ENCODE results near the gene CFDP1. TPM values are rescaled to one million over a fixed set of nuclear protein-coding genes. Genes with fewer than 3 reads are reported as not detected.

The CFDP1 gene
- total RNA-seq, 1 experiment from 2014 or later = 52.6 TPM

DNA sequence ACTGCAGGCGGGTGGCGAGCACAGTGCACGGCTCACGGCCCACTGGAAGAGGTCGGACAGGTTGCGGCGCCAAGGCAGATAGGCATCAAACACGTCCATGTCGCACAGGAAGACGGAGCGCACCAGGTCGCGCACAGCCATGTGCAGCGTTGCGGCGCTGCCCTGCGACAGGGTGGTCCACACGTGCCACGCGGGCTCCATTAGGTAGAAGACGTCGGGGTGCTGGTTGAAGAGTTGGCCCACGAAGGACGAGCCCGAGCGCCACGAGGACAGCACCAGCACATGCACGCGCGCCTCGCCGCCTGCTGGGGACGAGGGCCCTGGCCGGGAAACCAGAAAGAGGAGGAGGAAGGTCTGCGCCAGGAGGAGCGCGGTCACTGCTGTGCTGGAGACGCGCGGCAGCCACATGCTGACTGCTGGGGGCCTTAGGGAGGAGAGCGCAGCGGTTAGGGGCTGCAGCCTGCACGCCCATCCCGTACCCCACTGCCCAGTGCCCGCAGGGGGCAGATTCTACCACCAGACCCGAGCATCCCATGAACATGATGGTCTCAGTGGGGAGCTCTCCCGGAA is 46.2 kb upstream of the CFDP1 start:
- ChIA-PET CTCF (no interaction called here), POLR2A (ENCODE audit: unreplicated experiment) (no interaction called here)
- Histone ChIP-seq H3K79me2 (ENCODE audit: low read depth) (no peaks in the 10 kb centered on the region), H3K9me2 (ENCODE audit: insufficient read depth) (no peaks in the 10 kb centered on the region), H4K20me1 (ENCODE audit: insufficient read depth) (no peaks in the 10 kb centered on the region), H3K9me3 (ENCODE audit: insufficient read depth, low read depth) (no peaks in the 10 kb centered on the region), H2AFZ (no peak overlapping the region), H3K4me3 (no peak overlapping the region), H3K36me3 (ENCODE audit: low read depth) (no peaks in the 10 kb centered on the region), H3K4me1 (replicated peaks; ENCODE audit: insufficient read depth) (peaks cover 33% of the 10 kb centered on the region), H3K27ac (no peak overlapping the region), H3K4me2 (no peak overlapping the region), H3F3A (ENCODE audit: insufficient read depth, low read depth) (peaks cover 18% of the 10 kb centered on the region), H3K27me3 (ENCODE audit: insufficient read depth, low read depth) (no peaks in the 10 kb centered on the region)
- intact Hi-C loops (cut with micrococcal nuclease; ENCODE audit: unreplicated experiment) = no loop called here
- no TSS peak for BruUV-seq (replicated peaks)
- no peak for DNase-seq
- TF ChIP-seq EZH2 (IDR thresholded peaks at IDR 0.05; ENCODE audit: low read depth) = no peak
- TF ChIP-seq, protein P1, sequence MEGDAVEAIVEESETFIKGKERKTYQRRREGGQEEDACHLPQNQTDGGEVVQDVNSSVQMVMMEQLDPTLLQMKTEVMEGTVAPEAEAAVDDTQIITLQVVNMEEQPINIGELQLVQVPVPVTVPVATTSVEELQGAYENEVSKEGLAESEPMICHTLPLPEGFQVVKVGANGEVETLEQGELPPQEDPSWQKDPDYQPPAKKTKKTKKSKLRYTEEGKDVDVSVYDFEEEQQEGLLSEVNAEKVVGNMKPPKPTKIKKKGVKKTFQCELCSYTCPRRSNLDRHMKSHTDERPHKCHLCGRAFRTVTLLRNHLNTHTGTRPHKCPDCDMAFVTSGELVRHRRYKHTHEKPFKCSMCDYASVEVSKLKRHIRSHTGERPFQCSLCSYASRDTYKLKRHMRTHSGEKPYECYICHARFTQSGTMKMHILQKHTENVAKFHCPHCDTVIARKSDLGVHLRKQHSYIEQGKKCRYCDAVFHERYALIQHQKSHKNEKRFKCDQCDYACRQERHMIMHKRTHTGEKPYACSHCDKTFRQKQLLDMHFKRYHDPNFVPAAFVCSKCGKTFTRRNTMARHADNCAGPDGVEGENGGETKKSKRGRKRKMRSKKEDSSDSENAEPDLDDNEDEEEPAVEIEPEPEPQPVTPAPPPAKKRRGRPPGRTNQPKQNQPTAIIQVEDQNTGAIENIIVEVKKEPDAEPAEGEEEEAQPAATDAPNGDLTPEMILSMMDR (conservative IDR thresholded peaks at IDR 0.05) = no peak

DNA sequence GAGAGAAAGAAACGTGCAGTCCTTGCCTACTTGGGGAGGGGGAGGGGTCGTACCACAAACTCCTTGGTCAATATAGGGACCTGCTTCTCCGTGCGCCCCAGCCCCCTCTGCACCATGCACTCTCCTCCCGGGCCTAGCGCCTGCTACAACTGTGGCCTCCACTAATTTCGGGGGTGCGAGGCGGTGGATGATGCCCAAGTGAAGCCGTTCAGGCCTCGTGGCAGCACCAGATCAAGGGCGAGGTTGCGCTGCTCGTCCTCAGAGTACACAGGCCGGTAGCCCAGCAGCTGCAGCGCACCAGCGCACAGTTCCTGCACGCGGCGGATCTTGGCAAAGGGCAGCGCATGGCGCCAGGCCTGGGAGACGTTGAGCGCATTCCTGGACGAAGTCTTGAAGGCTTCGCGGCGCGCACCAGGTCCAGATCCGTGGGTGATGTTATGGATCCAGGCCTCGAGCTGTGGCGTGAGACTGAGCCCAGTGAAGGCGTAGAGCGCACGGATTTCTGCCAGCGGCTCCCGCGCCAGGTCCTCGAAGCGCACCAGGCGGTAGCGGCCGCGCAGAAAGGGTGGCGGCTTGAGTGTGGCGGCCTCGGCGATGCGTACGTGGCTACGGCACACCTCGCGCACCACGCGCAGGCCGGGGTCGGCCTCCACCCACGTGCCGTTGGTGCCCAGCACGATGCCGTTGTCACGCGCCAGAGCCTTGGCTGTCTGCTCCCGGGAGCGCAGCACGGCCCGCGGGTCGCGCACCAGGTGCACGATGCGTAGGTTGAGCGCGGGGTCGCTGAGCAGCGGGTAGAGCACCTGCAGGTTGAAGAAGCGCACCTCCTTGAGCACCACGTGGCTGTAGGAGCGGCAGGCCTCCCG is 45.4 kb upstream of the CFDP1 start:
- Histone ChIP-seq H3K9me2 (ENCODE audit: insufficient read depth) (no peaks in the 10 kb centered on the region), H3K9me3 (ENCODE audit: insufficient read depth, low read depth) (no peaks in the 10 kb centered on the region), H3F3A (ENCODE audit: insufficient read depth, low read depth) (peaks cover 10% of the 10 kb centered on the region), H3K27me3 (ENCODE audit: insufficient read depth, low read depth) (no peaks in the 10 kb centered on the region), H4K20me1 (ENCODE audit: insufficient read depth) (no peaks in the 10 kb centered on the region), H3K4me3 (no peak overlapping the region), H3K4me1 (replicated peaks; ENCODE audit: insufficient read depth) (peaks cover 25% of the 10 kb centered on the region), H2AFZ (no peak overlapping the region), H3K27ac (no peak overlapping the region), H3K36me3 (ENCODE audit: low read depth) (no peaks in the 10 kb centered on the region), H3K79me2 (ENCODE audit: low read depth) (no peaks in the 10 kb centered on the region), H3K4me2 (no peak overlapping the region)
- TF ChIP-seq, protein P1 (conservative IDR thresholded peaks at IDR 0.05) = no peak
- TF ChIP-seq EZH2 (IDR thresholded peaks at IDR 0.05; ENCODE audit: low read depth) = no peak
- no TSS peak for BruUV-seq (replicated peaks)
- CTCF ChIA-PET = no interaction called here
- POLR2A ChIA-PET (ENCODE audit: unreplicated experiment) = no interaction called here
- intact Hi-C loops (cut with micrococcal nuclease; ENCODE audit: unreplicated experiment) = no loop called here
- DNase-seq = no peak

DNA sequence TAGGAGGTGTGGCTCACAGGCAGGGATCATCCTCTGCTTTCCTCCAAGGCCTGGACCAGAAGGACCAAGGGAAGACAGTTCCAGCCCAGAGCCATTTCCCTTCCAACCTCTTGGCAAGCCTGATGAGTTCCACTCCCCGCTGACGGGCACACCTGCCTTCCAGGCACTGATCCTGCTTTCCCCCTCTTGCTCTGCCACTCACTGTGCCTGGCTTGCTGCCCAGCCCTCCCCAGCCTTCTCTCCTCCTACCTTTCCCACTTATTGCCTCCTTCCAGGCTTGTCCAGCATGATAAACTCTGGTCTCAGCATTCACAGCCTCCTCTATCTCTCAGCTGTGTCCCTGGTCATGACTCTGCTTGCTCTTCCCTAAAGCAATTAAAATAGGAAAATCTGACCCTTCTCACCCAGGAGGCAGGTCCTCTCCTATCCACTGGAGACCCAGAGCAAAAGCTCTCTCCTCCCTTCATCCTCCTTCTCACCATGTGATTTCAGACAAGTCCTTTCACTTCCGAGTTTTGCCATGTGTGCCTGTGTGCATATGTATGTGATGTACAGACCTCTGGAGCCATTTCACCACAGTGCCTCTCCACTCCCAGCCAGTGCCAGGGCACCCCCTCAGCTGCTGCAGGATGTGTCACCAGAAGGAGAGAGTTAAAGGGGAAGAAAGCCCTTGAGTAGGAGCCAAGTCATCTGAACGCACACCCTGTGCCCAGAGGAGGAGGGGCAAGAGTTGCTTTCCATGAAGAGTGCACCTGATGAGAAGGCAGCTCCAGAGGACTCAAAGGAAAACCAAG is 44.6 kb upstream of the CFDP1 start:
- H3K27ac ChIP-seq = no peak overlapping the region
- CTCF ChIA-PET = no interaction called here

More for the DNA sequence above, 44.6 kb upstream of the CFDP1 start:
- Histone ChIP-seq H4K20me1 (ENCODE audit: insufficient read depth) (no peaks in the 10 kb centered on the region), H3K27me3 (ENCODE audit: insufficient read depth, low read depth) (no peaks in the 10 kb centered on the region), H3K9me3 (ENCODE audit: insufficient read depth, low read depth) (no peaks in the 10 kb centered on the region), H3K4me2 (no peak overlapping the region), H2AFZ (no peak overlapping the region), H3F3A (ENCODE audit: insufficient read depth, low read depth) (peaks cover 6% of the 10 kb centered on the region; the same call in 1 of the 2 replicates), H3K9me2 (ENCODE audit: insufficient read depth) (no peaks in the 10 kb centered on the region), H3K79me2 (ENCODE audit: low read depth) (no peaks in the 10 kb centered on the region), H3K4me1 (replicated peaks; ENCODE audit: insufficient read depth) (peaks cover 19% of the 10 kb centered on the region), H3K36me3 (ENCODE audit: low read depth) (no peaks in the 10 kb centered on the region), H3K4me3 (no peak overlapping the region)
- DNase-seq = peak in 1 of 2 experiments; percentile 45
- POLR2A ChIA-PET (ENCODE audit: unreplicated experiment) = interaction anchor here (0.6 kb wide), 1 partner anchor 40 kb away, joined by 3 read pairs; no protein-coding TSS in a partner anchor
- intact Hi-C loops (cut with micrococcal nuclease; ENCODE audit: unreplicated experiment) = no loop called here
- BruUV-seq (replicated peaks) = no TSS peak
- TF ChIP-seq, protein P1 (conservative IDR thresholded peaks at IDR 0.05) = no peak
- TF ChIP-seq EZH2 (IDR thresholded peaks at IDR 0.05; ENCODE audit: low read depth) = no peak

Measured in PC-9 (cell line).